Activated CD8-positive, alpha-beta T cell treated with anti-CD3 and anti-CD28 coated beads for 36 hours (primary cell): ENCODE measurements around the gene LYRM1. TPM values are rescaled to one million over a fixed set of nuclear protein-coding genes. Genes with fewer than 3 reads are reported as not detected.
A peak's percentile ranks its signal among the peaks of the same experiment; 100 is the strongest.

Source experiments
- ATAC-seq: fragments of 200-7000 bp; cut with Tn5 transposase; one replicate; pipeline ENCODE4 v1.10.0; 2021; ENCODE audit warnings: mild to moderate bottlenecking, moderate library complexity
- CTCF ChIA-PET: fragments of 350-600 bp; sonication (Branson Sonifier 250); formaldehyde crosslinking; loops from one replicate; lab custom pipeline; 2021; ENCODE audit warnings: antibody characterized with exemption; lab: Charles Lee
- POLR2A ChIA-PET: fragments of 350-600 bp; sonication (Branson Sonifier 250); formaldehyde crosslinking; loops from one replicate; lab custom pipeline; 2021; ENCODE audit warnings: antibody characterized with exemption; lab: Charles Lee
- DNase-seq: peaks from one replicate; pipeline ENCODE4 v3.0.0-alpha.2; 2020
- H3K27ac Mint-ChIP-seq: one replicate; pipeline ENCODE4 v1.8.0; 2021; ENCODE audit warnings: mild to moderate bottlenecking, mixed read lengths
- H3K27me3 Mint-ChIP-seq: one replicate; pipeline ENCODE4 v1.8.0; 2021; ENCODE audit warnings: mixed read lengths
- H3K36me3 Mint-ChIP-seq: one replicate; pipeline ENCODE4 v1.8.0; 2021; ENCODE audit warnings: low read depth, mixed read lengths
- H3K4me1 Mint-ChIP-seq: one replicate; pipeline ENCODE4 v1.8.0; 2021; ENCODE audit warnings: low read depth, mixed read lengths
- H3K4me3 Mint-ChIP-seq: one replicate; pipeline ENCODE4 v1.8.0; 2021; ENCODE audit warnings: mild to moderate bottlenecking, moderate library complexity, mixed read lengths
- H3K9me3 Mint-ChIP-seq: one replicate; pipeline ENCODE4 v1.8.0; 2021; ENCODE audit warnings: mixed read lengths
- CTCF ChIP-seq: fragments of 200-600 bp; IDR thresholded peaks from one replicate; pipeline ENCODE4 v1.8.0; 2022; ENCODE audit warnings: antibody characterized with exemption, mild to moderate bottlenecking
- intact Hi-C: fragments of 100-400 bp; cut with micrococcal nuclease; formaldehyde crosslinking; loops from one replicate; pipeline ENCODE4 v1.10.0; 2022
- total RNA-seq, 2 experiments: library from RNA; stranded (reverse); gene quantifications; one replicate each; pipeline ENCODE4 v1.2.3, GENCODE V29; 2021

The LYRM1 gene
- total RNA-seq, 2 experiments from 2014 or later, result 31.3 to 32.5 TPM

- peak overlapping the region; percentile 38 for H3K4me3 Mint-ChIP-seq
- H3K36me3 Mint-ChIP-seq, result peaks cover 19% of the 10 kb centered on the region
- POLR2A ChIA-PET, result interaction anchor here (1.1 to 2.1 kb wide), 4 partner anchors 14 to 37 kb away, joined by 3 to 6 read pairs (median 4); partner anchors contain the start of genes DCUN1D3 and LYRM1
- H3K27me3 Mint-ChIP-seq, result no peaks in the 10 kb centered on the region
- intact Hi-C loops, result no loop called here
- DNase-seq (no peak), ATAC-seq (peak; percentile 7)
- TF ChIP-seq CTCF, result no peak
- CTCF ChIA-PET, result interaction anchor here (0.9 to 3.1 kb wide), 10 partner anchors 8 to 42 kb away, joined by 3 to 21 read pairs (median 4); no protein-coding TSS in a partner anchor
- peaks cover 58% of the 10 kb centered on the region for H3K4me1 Mint-ChIP-seq
- H3K27ac Mint-ChIP-seq, result peak overlapping the region; percentile 53
- H3K9me3 Mint-ChIP-seq, result no peaks in the 10 kb centered on the region
These were observed 26.4 kb upstream of the LYRM1 start for GRCh38 chr16:20874088-20874581.

GRCh38 chr16:20875355-20875650 is 25.3 kb upstream of the LYRM1 start:
- ATAC-seq, result no peak
- POLR2A ChIA-PET, result interaction anchor here (1.4 to 2.1 kb wide), 3 partner anchors 12 to 36 kb away, joined by 4 to 6 read pairs (median 5); partner anchors contain the start of genes DCUN1D3 and LYRM1

GRCh38 chr16:20878682-20879147 is 21.9 kb upstream of the LYRM1 start:
- peak; percentile 33 for DNase-seq
- TF ChIP-seq CTCF, result no peak
- intact Hi-C loops, result no loop called here
- Mint-ChIP-seq H3K4me3 (no peak overlapping the region), H3K9me3 (no peaks in the 10 kb centered on the region), H3K27me3 (no peaks in the 10 kb centered on the region), H3K27ac (peak overlapping the region; percentile 70), H3K36me3 (peaks cover 18% of the 10 kb centered on the region), H3K4me1 (peaks cover 51% of the 10 kb centered on the region)
- no peak for ATAC-seq
- CTCF ChIA-PET, result interaction anchor here (1.0 to 2.0 kb wide), 4 partner anchors 11 to 72 kb away, joined by 3 to 5 read pairs (median 3); partner anchors contain the start of genes DCUN1D3, ERI2, LYRM1 and REXO5
- POLR2A ChIA-PET, result no interaction called here

More at GRCh38 chr16:20875355-20875650, 25.3 kb upstream of the LYRM1 start:
- H3K27ac Mint-ChIP-seq, result peak overlapping the region; percentile 28
- CTCF ChIA-PET, result interaction anchor here (0.9 to 3.1 kb wide), 11 partner anchors 8 to 43 kb away, joined by 3 to 21 read pairs (median 4); no protein-coding TSS in a partner anchor
- no peak for DNase-seq
- H3K36me3 Mint-ChIP-seq, result peaks cover 19% of the 10 kb centered on the region
- no peaks in the 10 kb centered on the region for H3K9me3 Mint-ChIP-seq
- TF ChIP-seq CTCF, result no peak
- H3K27me3 Mint-ChIP-seq, result no peaks in the 10 kb centered on the region
- no peak overlapping the region for H3K4me3 Mint-ChIP-seq
- peaks cover 62% of the 10 kb centered on the region for H3K4me1 Mint-ChIP-seq
- intact Hi-C loops, result no loop called here

GRCh38 chr16:20879175-20880040 is 21.2 kb upstream of the LYRM1 start:
- intact Hi-C loops, result no loop called here
- peaks cover 49% of the 10 kb centered on the region for H3K4me1 Mint-ChIP-seq
- H3K27ac Mint-ChIP-seq, result peak overlapping the region; percentile 70
- ATAC-seq (peak; percentile 9), DNase-seq (no peak)
- TF ChIP-seq CTCF, result no peak
- H3K27me3 Mint-ChIP-seq, result no peaks in the 10 kb centered on the region
- H3K36me3 Mint-ChIP-seq, result peaks cover 23% of the 10 kb centered on the region
- ChIA-PET CTCF (interaction anchor here (2.0 kb wide), 1 partner anchor 12 kb away, joined by 5 read pairs; no protein-coding TSS in a partner anchor), POLR2A (no interaction called here)
- peak overlapping the region; percentile 7 for H3K4me3 Mint-ChIP-seq
- H3K9me3 Mint-ChIP-seq, result no peaks in the 10 kb centered on the region
